ENCODE measurements around the gene WWP2. TPM values are rescaled to one million over a fixed set of nuclear protein-coding genes. Genes with fewer than 3 reads are reported as not detected.
"Not testable (repeated sequence)": the region's sequence is repeated elsewhere in the genome, so short reads cannot be mapped to it uniquely, and the experiment has no call there.

Gene WWP2
- total RNA-seq, 2 experiments from 2014 or later = 30.7 to 35.1 TPM

- H3K36me3 Mint-ChIP-seq (ENCODE audit: low read depth); POLR2A ChIA-PET; H3K4me1 Mint-ChIP-seq (ENCODE audit: low read depth); H3K27me3 Mint-ChIP-seq; H3K27ac Mint-ChIP-seq; H3K4me3 Mint-ChIP-seq; H3K9me3 Mint-ChIP-seq; intact Hi-C loops (cut with micrococcal nuclease); CTCF ChIA-PET; DNase-seq; ATAC-seq: not testable (repeated sequence)
These were observed 189.5 kb downstream of the WWP2 start for GRCh38 chr16:69951672-69952031.

GRCh38 chr16:69952116-69952515 is 190.0 kb downstream of the WWP2 start:
- intact Hi-C loops (cut with micrococcal nuclease); CTCF ChIA-PET; H3K27ac Mint-ChIP-seq: not testable (repeated sequence)

GRCh38 chr16:69952572-69953355 is 190.6 kb downstream of the WWP2 start:
- DNase-seq; H3K4me1 Mint-ChIP-seq (ENCODE audit: low read depth); intact Hi-C loops (cut with micrococcal nuclease); H3K27me3 Mint-ChIP-seq; H3K9me3 Mint-ChIP-seq; CTCF ChIA-PET; H3K4me3 Mint-ChIP-seq; POLR2A ChIA-PET; ATAC-seq; H3K36me3 Mint-ChIP-seq (ENCODE audit: low read depth); H3K27ac Mint-ChIP-seq: not testable (repeated sequence)

More at GRCh38 chr16:69952116-69952515, 190.0 kb downstream of the WWP2 start:
- ATAC-seq; H3K27me3 Mint-ChIP-seq; H3K4me3 Mint-ChIP-seq; H3K36me3 Mint-ChIP-seq (ENCODE audit: low read depth); H3K9me3 Mint-ChIP-seq; POLR2A ChIA-PET; DNase-seq; H3K4me1 Mint-ChIP-seq (ENCODE audit: low read depth): not testable (repeated sequence)

GRCh38 chr16:69954241-69954640 is 192.1 kb downstream of the WWP2 start:
- intact Hi-C loops (cut with micrococcal nuclease); H3K4me3 Mint-ChIP-seq; ATAC-seq; CTCF ChIA-PET; DNase-seq; POLR2A ChIA-PET; H3K27me3 Mint-ChIP-seq; H3K27ac Mint-ChIP-seq; H3K4me1 Mint-ChIP-seq (ENCODE audit: low read depth); H3K9me3 Mint-ChIP-seq; H3K36me3 Mint-ChIP-seq (ENCODE audit: low read depth): not testable (repeated sequence)

- intact Hi-C loops (cut with micrococcal nuclease); H3K36me3 Mint-ChIP-seq (ENCODE audit: low read depth); CTCF ChIA-PET; H3K27me3 Mint-ChIP-seq; POLR2A ChIA-PET; DNase-seq; H3K27ac Mint-ChIP-seq; ATAC-seq; H3K4me3 Mint-ChIP-seq; H3K9me3 Mint-ChIP-seq; H3K4me1 Mint-ChIP-seq (ENCODE audit: low read depth): not testable (repeated sequence)
These were observed 201.2 kb downstream of the WWP2 start for GRCh38 chr16:69963312-69963711.

GRCh38 chr16:69964960-69965660 is 203.0 kb downstream of the WWP2 start:
- intact Hi-C loops (cut with micrococcal nuclease) = not testable (repeated sequence)

GRCh38 chr16:69965661-69966054 is 203.5 kb downstream of the WWP2 start:
- POLR2A ChIA-PET = not testable (repeated sequence)

More at GRCh38 chr16:69964960-69965660, 203.0 kb downstream of the WWP2 start:
- POLR2A ChIA-PET; DNase-seq; H3K27me3 Mint-ChIP-seq; CTCF ChIA-PET; H3K4me1 Mint-ChIP-seq (ENCODE audit: low read depth); H3K4me3 Mint-ChIP-seq; H3K27ac Mint-ChIP-seq; H3K9me3 Mint-ChIP-seq; H3K36me3 Mint-ChIP-seq (ENCODE audit: low read depth): not testable (repeated sequence)
- ATAC-seq = peak; percentile 53

GRCh38 chr16:69967688-69968087 is 205.6 kb downstream of the WWP2 start:
- ATAC-seq; H3K4me3 Mint-ChIP-seq; DNase-seq; H3K27ac Mint-ChIP-seq; CTCF ChIA-PET; intact Hi-C loops (cut with micrococcal nuclease); POLR2A ChIA-PET; H3K27me3 Mint-ChIP-seq; H3K4me1 Mint-ChIP-seq (ENCODE audit: low read depth); H3K36me3 Mint-ChIP-seq (ENCODE audit: low read depth); H3K9me3 Mint-ChIP-seq: not testable (repeated sequence)

More at GRCh38 chr16:69965661-69966054, 203.5 kb downstream of the WWP2 start:
- H3K27me3 Mint-ChIP-seq; H3K4me3 Mint-ChIP-seq; H3K9me3 Mint-ChIP-seq; DNase-seq; ATAC-seq; H3K36me3 Mint-ChIP-seq (ENCODE audit: low read depth); CTCF ChIA-PET; intact Hi-C loops (cut with micrococcal nuclease); H3K27ac Mint-ChIP-seq; H3K4me1 Mint-ChIP-seq (ENCODE audit: low read depth): not testable (repeated sequence)

- ATAC-seq; H3K27me3 Mint-ChIP-seq; H3K9me3 Mint-ChIP-seq; POLR2A ChIA-PET; H3K36me3 Mint-ChIP-seq (ENCODE audit: low read depth); H3K4me1 Mint-ChIP-seq (ENCODE audit: low read depth); DNase-seq; H3K27ac Mint-ChIP-seq; CTCF ChIA-PET; H3K4me3 Mint-ChIP-seq; intact Hi-C loops (cut with micrococcal nuclease): not testable (repeated sequence)
These were observed 206.0 kb downstream of the WWP2 start for GRCh38 chr16:69968125-69968524.

- ATAC-seq; H3K9me3 Mint-ChIP-seq; POLR2A ChIA-PET; CTCF ChIA-PET; intact Hi-C loops (cut with micrococcal nuclease); H3K27me3 Mint-ChIP-seq; DNase-seq; H3K36me3 Mint-ChIP-seq (ENCODE audit: low read depth); H3K4me3 Mint-ChIP-seq; H3K27ac Mint-ChIP-seq; H3K4me1 Mint-ChIP-seq (ENCODE audit: low read depth): not testable (repeated sequence)
These were observed 207.5 kb downstream of the WWP2 start for GRCh38 chr16:69969657-69970056.

GRCh38 chr16:69972120-69972519 is 210.0 kb downstream of the WWP2 start:
- H3K36me3 Mint-ChIP-seq (ENCODE audit: low read depth); intact Hi-C loops (cut with micrococcal nuclease); H3K9me3 Mint-ChIP-seq; ATAC-seq; DNase-seq; H3K27ac Mint-ChIP-seq; POLR2A ChIA-PET; H3K4me1 Mint-ChIP-seq (ENCODE audit: low read depth); H3K27me3 Mint-ChIP-seq; H3K4me3 Mint-ChIP-seq; CTCF ChIA-PET: not testable (repeated sequence)

- POLR2A ChIA-PET; H3K4me1 Mint-ChIP-seq (ENCODE audit: low read depth); H3K9me3 Mint-ChIP-seq; H3K36me3 Mint-ChIP-seq (ENCODE audit: low read depth); intact Hi-C loops (cut with micrococcal nuclease); ATAC-seq; H3K4me3 Mint-ChIP-seq; CTCF ChIA-PET; DNase-seq; H3K27ac Mint-ChIP-seq; H3K27me3 Mint-ChIP-seq: not testable (repeated sequence)
These were observed 210.8 kb downstream of the WWP2 start for GRCh38 chr16:69972935-69973334.
